Measurements from ENCODE around the gene PSMA8. TPM values are rescaled to one million over a fixed set of nuclear protein-coding genes. Genes with fewer than 3 reads are reported as not detected.
"Not testable (repeated sequence)": the region's sequence is repeated elsewhere in the genome, so short reads cannot be mapped to it uniquely, and the experiment has no call there.

PSMA8 gene
- total RNA-seq, 6 experiments from 2014 or later = not detected

DNA sequence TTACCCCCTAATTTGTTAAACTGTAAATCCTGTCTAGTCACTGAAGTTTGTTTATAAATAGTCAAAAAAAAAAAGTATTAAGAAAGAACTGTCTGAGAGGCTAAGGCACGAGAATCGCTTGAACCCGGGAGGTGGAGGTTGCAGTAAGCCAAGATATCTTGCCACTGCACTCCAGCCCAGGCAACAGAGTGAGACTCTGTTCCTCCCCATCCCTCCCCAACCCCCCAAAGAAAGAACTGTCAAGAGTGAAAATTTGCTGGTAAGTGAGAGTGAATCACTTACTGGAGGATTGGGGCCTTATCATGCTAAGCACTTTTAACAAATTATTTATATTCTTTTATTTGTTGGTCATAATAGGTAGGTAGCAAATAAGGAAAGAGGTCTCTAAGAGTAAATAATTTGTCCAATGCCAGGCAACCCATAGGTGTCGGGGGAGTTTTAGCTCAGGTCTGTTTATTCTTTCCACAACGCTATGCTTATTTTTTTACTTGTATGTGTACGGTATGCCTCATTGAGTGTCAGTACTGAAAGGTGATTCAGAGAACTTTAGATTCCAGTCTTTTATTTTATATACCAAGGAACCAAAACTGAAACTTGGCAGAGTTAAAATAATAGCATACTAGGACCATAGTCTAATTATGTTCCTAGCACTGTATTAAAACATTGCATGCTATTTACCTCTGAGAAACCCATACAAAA lies 95.0 kb downstream of the PSMA8 start:
- ATAC-seq (no peak), DNase-seq (no peak)
- Histone ChIP-seq H3K9me3 (no peaks in the 10 kb centered on the region), H3K36me3 (no peaks in the 10 kb centered on the region), H3K27ac (no peak overlapping the region), H3K4me3 (no peak overlapping the region), H3K4me1 (peaks cover 0 to 8% (median 0%) of the 10 kb centered on the region in 4 donors), H3K27me3 (no peaks in the 10 kb centered on the region)
- no peak for TF ChIP-seq POLR2A (IDR thresholded peaks at IDR 0.05)
- TF ChIP-seq, protein P1, sequence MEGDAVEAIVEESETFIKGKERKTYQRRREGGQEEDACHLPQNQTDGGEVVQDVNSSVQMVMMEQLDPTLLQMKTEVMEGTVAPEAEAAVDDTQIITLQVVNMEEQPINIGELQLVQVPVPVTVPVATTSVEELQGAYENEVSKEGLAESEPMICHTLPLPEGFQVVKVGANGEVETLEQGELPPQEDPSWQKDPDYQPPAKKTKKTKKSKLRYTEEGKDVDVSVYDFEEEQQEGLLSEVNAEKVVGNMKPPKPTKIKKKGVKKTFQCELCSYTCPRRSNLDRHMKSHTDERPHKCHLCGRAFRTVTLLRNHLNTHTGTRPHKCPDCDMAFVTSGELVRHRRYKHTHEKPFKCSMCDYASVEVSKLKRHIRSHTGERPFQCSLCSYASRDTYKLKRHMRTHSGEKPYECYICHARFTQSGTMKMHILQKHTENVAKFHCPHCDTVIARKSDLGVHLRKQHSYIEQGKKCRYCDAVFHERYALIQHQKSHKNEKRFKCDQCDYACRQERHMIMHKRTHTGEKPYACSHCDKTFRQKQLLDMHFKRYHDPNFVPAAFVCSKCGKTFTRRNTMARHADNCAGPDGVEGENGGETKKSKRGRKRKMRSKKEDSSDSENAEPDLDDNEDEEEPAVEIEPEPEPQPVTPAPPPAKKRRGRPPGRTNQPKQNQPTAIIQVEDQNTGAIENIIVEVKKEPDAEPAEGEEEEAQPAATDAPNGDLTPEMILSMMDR (IDR thresholded peaks at IDR 0.05) = no peak
- 75% methylated on average over 6 of the region's 6 CpGs for WGBS (ENCODE audit: insufficient coverage, low coverage, low lambda C conversion rate, missing lambda C conversion rate)
- intact Hi-C loops (cut with DNase I) = no loop called here

DNA sequence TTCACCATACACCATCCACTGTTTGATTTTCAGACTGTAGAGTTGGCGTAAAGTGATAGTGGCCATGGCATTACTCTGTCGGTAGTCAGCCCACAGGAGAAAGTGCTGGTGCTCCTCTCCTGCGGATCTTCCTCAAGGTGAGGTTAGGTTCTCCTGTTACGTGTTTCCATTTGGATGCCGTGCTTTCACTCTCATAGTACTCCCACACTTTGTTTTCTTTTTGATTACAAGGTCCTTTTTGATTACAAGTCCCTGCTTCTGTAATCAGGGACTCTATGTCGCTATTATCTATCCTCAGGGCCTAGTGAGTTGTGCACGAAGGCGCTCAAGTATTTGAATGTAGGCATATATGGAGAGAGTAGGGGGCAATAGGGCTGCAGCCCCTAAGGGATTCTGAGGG lies 96.8 kb downstream of the PSMA8 start:
- 82% methylated on average over 4 of the region's 8 CpGs for WGBS (ENCODE audit: insufficient coverage, low coverage, low lambda C conversion rate, missing lambda C conversion rate)
- DNase-seq (no peak), ATAC-seq (no peak)
- peaks cover 0 to 8% (median 0%) of the 10 kb centered on the region in 4 donors for H3K4me1 ChIP-seq
- intact Hi-C loops (cut with DNase I) = no loop called here
- H3K27me3 ChIP-seq = no peaks in the 10 kb centered on the region
- no peaks in the 10 kb centered on the region for H3K36me3 ChIP-seq
- H3K4me3 ChIP-seq = no peak overlapping the region
- no peaks in the 10 kb centered on the region for H3K9me3 ChIP-seq
- TF ChIP-seq, protein P1 (IDR thresholded peaks at IDR 0.05) = no peak
- no peak for TF ChIP-seq POLR2A (IDR thresholded peaks at IDR 0.05)
- H3K27ac ChIP-seq = no peak overlapping the region

DNA sequence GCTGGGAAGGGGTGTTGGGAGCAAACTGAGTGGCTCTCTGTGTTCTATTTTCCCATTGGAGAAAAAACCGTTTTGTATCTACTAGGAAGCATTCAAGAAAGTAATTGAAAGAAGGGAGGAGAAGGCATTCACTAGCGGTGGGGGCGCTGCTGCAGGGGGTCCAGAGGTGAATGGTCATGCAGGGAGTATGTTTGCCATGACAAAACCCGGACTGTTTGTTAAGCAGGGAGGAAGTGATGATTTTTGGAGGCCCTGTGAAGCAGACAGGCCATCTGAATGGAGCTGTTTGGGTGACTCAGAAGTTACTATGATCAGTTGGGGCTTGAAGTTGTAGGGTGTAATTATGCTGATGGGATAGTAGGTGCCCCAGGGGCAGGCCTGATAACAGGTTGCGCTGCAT lies 99.5 kb downstream of the PSMA8 start:
- no peaks in the 10 kb centered on the region for H3K4me1 ChIP-seq
- intact Hi-C loops (cut with DNase I) = no loop called here
- DNase-seq (no peak), ATAC-seq (no peak)
- H3K27ac ChIP-seq = no peak overlapping the region
- H3K4me3 ChIP-seq = no peak overlapping the region
- no peaks in the 10 kb centered on the region for H3K27me3 ChIP-seq
- H3K9me3 ChIP-seq = no peaks in the 10 kb centered on the region
- WGBS (ENCODE audit: insufficient coverage, low coverage, low lambda C conversion rate, missing lambda C conversion rate) = 38% methylated on average over 5 of the region's 5 CpGs
- no peaks in the 10 kb centered on the region for H3K36me3 ChIP-seq
- TF ChIP-seq, protein P1 (IDR thresholded peaks at IDR 0.05) = no peak
- TF ChIP-seq POLR2A (IDR thresholded peaks at IDR 0.05) = no peak

DNA sequence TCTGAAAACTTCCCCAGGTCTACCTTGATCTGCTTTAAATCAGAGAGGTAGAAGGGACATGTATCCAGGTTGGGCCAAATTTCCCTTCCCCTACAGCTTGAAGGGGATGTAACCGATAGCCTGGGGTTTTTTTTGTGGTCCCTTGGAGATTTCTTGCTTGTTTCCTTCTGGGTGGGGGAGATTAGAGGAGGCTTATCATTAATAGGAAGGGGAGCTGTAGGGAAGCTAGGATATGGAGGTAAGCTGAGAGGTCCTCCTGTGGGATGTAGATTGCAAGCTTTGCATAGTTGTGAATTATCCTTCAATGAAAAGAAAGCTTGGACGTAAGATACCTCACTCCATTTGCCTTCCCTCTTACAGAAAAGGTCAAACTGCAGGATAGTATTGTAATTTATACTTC lies 103.7 kb downstream of the PSMA8 start:
- H3K4me1 ChIP-seq; H3K9me3 ChIP-seq; H3K36me3 ChIP-seq; H3K4me3 ChIP-seq; intact Hi-C loops (cut with DNase I); DNase-seq; H3K27me3 ChIP-seq; H3K27ac ChIP-seq; ATAC-seq: not testable (repeated sequence)
- WGBS (ENCODE audit: insufficient coverage, low coverage, low lambda C conversion rate, missing lambda C conversion rate) = 62% methylated on average over 2 of the region's 2 CpGs

DNA sequence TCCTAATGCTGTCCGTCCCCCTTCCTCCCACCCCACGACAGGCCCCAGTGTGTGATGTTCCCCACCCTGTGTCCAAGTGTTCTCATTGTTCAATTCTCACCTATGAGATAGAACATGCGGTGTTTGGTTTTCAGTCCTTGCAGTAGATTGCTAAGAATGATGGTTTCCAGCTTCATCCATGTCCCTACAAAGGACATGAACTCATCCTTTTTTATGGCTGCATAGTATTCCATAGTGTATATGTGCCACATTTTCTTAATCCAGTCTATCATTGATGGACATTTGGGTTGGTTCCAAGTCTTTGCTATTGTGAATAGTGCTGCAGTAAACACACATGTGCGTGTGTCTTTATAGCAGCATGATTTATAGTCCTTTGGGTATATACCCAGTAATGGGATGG lies 105.0 kb downstream of the PSMA8 start:
- H3K4me1 ChIP-seq; ATAC-seq; DNase-seq; H3K36me3 ChIP-seq; H3K27ac ChIP-seq; H3K9me3 ChIP-seq; H3K4me3 ChIP-seq; intact Hi-C loops (cut with DNase I); H3K27me3 ChIP-seq: not testable (repeated sequence)
- WGBS (ENCODE audit: insufficient coverage, low coverage, low lambda C conversion rate, missing lambda C conversion rate) = 72% methylated on average over 4 of the region's 4 CpGs

DNA sequence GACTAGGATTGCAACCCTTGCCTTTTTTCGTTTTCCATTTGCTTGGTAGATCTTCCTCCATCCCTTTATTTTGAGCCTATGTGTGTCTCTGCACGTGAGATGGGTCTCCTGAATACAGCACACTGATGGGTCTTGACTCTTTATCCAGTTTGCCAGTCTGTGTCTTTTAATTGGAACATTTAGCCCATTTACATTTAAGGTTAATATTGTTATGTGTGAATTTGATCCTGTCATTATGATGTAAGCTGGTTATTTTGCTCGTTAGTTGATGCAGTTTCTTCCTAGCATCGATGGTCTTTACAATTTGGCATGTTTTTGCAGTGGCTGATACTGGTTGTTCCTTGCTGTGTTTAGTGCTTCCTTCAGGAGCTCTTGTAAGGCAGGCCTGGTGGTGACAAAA lies 108.7 kb downstream of the PSMA8 start:
- WGBS (ENCODE audit: insufficient coverage, low coverage, low lambda C conversion rate, missing lambda C conversion rate) = 58% methylated on average over 3 of the region's 4 CpGs
- H3K27ac ChIP-seq; H3K4me3 ChIP-seq; ATAC-seq; H3K36me3 ChIP-seq; intact Hi-C loops (cut with DNase I); H3K27me3 ChIP-seq; H3K4me1 ChIP-seq; H3K9me3 ChIP-seq; DNase-seq: not testable (repeated sequence)

Other genes starting within 250 kb of the PSMA8 start
- 10 to 100 TPM; 26.6 to 47.3 (median 37.6) TPM for gene SS18, start 43.3 kb upstream of the PSMA8 start, total RNA-seq
- under 1 TPM; 0.09 to 0.44 (median 0.31) TPM for gene TAF4B, start 92.6 kb downstream of the PSMA8 start, total RNA-seq

Data from right lobe of liver (tissue), 6 donors.